GM10847 (cell line): ENCODE results near the gene FBXW8.

Source experiments
- POLR2A ChIP-seq: IDR thresholded peaks from 2 replicates; pipeline ENCODE4 v1.6.1; 2011; ENCODE audit not compliant: insufficient read length; ENCODE audit errors: extremely low read depth

FBXW8 gene

GRCh38 chr12:117010693-117011451 is 100.1 kb downstream of the FBXW8 start:
- TF ChIP-seq POLR2A: no peak

DNA sequence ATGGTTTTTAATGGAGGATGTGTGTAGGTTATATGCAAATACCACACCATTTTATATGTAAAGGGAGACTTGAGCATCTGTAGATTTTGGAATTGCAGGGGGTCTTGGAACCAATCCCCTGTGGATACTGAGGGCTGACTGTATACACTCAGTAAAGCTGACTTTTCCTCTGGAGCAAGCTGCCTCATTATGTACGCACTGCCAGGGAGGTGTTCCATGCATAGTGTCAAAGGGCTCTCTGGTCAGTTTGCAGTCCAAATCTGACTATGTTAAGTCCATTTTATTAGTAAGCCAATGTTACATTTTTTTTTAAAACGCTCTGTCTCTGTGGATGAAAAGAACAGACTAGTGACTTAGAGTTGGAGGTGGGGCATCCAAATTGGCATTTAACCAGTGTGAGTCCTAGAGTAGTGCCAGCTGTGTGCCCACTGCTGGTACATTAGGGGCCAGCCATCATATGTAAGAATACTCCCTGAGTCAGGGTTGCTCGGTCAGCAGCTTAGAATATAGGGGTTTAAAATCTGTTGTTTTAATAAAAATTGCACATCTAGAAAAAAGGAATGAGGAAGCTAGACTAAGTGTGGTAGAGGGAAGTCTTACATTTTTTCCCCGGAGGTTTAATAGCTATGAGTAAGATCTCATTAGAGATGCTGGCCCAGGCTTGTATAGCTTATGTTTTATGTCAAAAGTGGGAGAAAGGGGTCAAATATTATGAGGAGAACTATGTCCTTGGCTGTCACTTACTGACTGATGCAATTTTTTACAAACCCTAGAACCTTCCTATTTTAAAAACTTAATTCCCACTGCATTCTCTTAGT is 101.4 kb downstream of the FBXW8 start:
- TF ChIP-seq POLR2A: no peak

GRCh38 chr12:117013726-117014125 is 103.0 kb downstream of the FBXW8 start:
- no peak for TF ChIP-seq POLR2A

- TF ChIP-seq POLR2A: no peak
Measured at GRCh38 chr12:117014342-117014887, 103.7 kb downstream of the FBXW8 start.

DNA sequence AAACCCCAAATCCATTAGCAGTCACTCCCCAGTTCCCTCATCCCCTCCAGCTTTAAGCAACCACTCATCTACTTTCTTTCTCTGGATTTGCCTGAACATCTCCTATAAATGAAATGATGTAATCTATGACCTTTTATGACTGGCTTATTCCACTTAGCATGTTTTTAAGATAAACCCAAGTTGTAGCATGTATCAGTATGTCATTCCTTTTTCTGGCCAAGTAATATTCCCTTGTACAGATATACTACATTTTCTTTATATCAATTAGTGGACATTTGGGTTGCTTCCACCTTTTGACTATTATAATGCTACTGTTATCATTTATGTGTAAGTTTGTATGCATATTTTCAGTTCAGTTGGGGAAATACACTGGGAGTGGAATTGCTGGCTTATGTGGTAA is 105.1 kb downstream of the FBXW8 start:
- no peak for TF ChIP-seq POLR2A

- no peak for TF ChIP-seq POLR2A
Measured at GRCh38 chr12:117017807-117018206, 107.1 kb downstream of the FBXW8 start.

DNA sequence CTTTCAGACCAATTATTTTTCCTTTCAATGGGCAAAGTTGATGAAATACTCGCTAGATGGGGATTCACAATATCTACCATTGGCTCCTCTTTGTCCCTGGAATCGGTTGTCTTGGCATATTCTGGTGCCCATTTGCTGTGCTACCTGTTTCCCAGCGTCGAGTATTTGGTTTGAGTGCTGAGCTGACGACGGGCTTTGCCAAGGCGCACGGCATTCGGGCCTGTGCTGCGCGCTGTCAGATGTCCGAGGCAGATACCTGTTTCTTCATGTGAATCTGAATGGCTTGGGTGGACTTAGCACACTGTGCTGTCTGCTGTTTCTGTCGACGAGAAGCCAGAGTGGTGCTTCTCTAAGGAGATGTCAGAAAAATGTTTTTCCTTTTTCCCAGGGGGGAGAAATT is 107.5 kb downstream of the FBXW8 start:
- no peak for TF ChIP-seq POLR2A

DNA sequence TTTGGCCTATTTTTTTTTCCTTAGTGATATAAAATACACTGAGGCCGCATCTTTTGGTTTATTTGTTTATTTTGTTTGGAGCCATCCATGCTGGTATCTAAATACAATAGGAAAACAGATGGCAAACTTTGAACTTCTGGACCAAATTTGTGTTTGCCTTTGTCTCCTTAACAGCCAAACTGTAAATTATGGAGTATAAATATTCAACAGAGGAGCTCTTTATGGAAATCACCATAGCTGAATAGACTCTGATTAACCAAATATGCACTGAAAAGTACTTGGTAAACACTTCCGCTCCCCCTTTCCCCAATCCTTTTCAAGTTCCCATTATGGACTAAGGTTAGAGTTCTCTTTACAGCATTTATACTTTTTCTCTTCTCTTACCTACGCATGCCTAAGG is 107.9 kb downstream of the FBXW8 start:
- TF ChIP-seq POLR2A: no peak

- no peak for TF ChIP-seq POLR2A
Measured at GRCh38 chr12:117019866-117020265, 109.1 kb downstream of the FBXW8 start.

GRCh38 chr12:117020536-117021220 is 109.9 kb downstream of the FBXW8 start:
- TF ChIP-seq POLR2A: no peak

DNA sequence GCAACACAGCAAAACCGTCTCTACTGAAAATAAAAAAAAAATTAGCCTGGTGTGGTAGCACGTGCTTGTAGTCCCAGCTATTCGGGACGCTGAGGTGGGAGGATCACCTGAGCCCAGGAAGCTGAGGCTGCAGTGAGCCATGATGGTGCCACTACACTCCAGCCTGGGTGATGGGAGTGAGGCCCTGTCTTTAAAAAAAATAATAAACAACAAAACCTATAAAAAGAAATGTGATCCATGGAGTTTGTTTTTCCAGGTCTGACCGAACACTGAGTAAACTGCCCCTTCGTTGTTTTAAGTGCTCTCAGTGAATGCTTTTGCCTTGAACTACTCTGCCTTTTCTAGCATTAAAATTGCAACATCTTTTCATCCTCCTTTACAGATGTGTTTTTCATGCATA is 111.7 kb downstream of the FBXW8 start:
- TF ChIP-seq POLR2A: no peak

- TF ChIP-seq POLR2A: no peak
Measured at GRCh38 chr12:117023998-117024960, 113.5 kb downstream of the FBXW8 start.

- no peak for TF ChIP-seq POLR2A
Measured at GRCh38 chr12:117024961-117025480, 114.3 kb downstream of the FBXW8 start.

- no peak for TF ChIP-seq POLR2A
Measured at GRCh38 chr12:117025481-117026151, 114.9 kb downstream of the FBXW8 start.
